22Rv1 (cell line): Measurements from ENCODE around the gene UMODL1.

Experiments used
- H3K27ac ChIP-seq: fragments of 450-650 bp; 2 replicates; pipeline ENCODE4 v1.5.1; 2017
- CTCF ChIP-seq: fragments of 450-650 bp; IDR thresholded peaks from 2 replicates; pipeline ENCODE4 v1.5.1; 2017; ENCODE audit warnings: mild to moderate bottlenecking
- ZFX ChIP-seq: fragments of 450-650 bp; IDR thresholded peaks from 2 replicates; pipeline ENCODE4 v1.6.1; 2017; ENCODE audit warnings: antibody characterized with exemption, borderline replicate concordance

UMODL1 gene

GRCh38 chr21:42117229-42117966 is 46.3 kb downstream of the UMODL1 start:
- H3K27ac ChIP-seq = no peak overlapping the region

DNA sequence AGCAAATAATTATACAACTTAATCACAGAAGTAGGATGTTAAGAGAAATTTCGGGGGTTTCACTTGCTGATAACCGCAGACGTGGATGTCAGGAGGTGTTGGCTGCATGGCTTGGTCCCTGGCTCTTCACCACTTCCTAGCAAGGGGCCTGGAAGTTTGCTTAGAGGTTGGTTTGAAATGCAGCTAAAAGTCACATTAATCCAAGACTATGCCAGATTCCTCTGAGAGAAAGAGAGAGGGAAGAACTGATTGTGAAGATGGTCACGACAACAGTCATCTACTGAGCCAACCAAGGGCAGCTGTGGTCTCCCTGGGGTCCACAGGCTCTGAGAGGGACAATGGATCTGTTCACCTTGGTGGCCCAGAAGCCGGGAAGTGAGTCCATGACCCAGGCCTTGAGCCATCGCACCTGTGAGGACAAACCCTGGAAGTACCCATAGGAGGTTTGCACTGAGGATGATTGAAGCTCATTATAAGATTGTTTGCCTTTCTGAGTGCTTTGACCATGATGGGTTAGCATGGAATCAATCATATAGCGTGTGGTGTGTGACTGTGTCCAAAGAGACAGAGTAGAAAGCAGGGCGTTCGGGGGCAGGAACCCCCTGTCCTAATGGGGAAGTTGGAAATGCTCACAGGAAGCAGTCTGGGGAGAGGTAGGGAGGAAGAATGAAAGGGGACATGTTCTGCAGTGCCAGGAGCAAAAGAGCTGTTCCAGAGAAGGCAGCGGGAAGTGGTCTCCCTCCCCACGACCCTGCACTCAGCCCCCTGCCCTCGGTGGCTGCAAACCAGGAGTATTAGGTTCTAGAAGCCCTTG is 47.1 kb downstream of the UMODL1 start:
- H3K27ac ChIP-seq = no peak overlapping the region
- TF ChIP-seq ZFX (no peak), CTCF (no peak)

More at GRCh38 chr21:42117229-42117966, 46.3 kb downstream of the UMODL1 start:
- TF ChIP-seq ZFX = no peak
- peak; percentile 79 for TF ChIP-seq CTCF

DNA sequence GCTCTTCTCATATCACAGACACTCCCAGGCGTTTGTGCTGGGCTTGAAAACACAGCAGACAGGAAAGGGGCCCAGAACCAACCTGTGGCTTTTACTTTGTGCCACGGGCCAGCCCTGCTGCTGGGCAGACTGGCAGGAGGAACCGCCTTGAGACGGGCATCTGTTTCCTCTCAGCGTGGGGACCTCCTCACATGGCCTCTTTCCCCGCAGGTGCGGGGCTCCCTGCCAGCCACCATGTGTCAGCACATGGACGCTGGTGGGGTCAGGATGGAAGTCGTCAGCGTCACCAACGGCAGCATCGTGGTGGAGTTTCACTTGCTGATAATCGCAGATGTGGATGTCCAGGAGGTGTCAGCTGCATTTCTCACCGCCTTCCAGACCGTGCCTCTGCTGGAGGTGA is 47.8 kb downstream of the UMODL1 start:
- TF ChIP-seq ZFX (no peak), CTCF (no peak)
- H3K27ac ChIP-seq = no peak overlapping the region

DNA sequence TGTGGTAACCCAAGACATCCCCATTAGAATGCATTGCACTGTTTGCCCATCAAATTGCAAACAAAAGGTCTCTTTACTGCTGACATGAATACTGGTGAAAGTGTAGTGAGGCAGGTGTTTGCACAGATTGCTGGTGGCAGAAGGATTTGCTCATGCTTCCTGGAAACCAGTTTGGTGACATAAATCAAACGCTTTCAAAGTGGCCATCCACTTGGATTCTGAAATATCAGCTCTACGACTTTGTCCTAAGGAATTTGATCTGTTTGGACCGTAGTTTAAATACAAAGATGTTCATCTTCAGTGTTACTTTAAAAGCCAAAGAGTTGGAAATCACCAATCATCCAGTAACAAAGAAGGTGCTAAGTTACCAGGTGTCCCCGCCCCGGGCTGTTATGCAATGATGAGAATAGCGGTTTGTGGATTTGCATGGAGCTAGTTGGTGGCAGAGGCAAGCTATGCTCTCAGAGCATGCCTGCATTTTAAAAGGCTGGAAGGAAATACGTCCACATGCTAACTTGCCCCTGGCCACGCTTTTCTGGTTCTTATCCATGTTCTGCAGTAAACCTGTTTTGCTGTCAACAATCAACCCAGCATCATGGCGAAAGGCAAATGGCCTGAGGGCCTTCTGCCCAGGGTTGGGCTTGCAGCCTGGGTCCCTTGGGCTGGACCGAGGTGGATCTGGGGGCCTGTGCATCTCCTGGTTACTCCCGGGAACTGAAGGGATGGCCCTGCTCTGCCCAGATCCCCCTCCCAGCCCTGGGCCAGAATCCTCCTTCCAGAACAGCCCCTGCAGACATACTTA is 49.2 kb downstream of the UMODL1 start:
- no peak overlapping the region for H3K27ac ChIP-seq
- no peak for TF ChIP-seq CTCF
- no peak for TF ChIP-seq ZFX

- no peak overlapping the region for H3K27ac ChIP-seq
- TF ChIP-seq ZFX (no peak), CTCF (no peak)
Measured at GRCh38 chr21:42120903-42121535, 49.9 kb downstream of the UMODL1 start.

DNA sequence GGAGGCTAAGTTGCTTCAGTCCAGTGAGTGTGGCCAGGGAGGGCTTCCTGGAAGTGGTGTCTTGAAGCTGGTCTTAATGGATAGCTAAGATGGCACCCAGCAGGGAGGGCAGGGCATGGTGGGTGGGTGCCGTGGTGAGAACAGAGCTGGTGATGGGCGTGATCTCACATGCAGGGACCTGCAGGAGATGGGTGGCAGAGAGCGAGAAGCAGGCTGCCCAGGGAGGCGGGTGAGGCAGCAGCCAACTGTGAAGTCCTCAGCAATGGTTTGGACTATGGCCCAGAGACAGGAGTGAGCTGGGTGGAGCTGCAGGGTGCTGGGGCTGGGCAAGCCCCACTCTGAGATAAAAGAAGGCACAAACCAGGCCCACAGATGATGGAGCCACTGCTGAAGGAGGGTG is 50.7 kb downstream of the UMODL1 start:
- H3K27ac ChIP-seq = no peak overlapping the region

More for the DNA sequence above, 50.7 kb downstream of the UMODL1 start:
- TF ChIP-seq CTCF = no peak
- TF ChIP-seq ZFX = no peak
